Measurements from ENCODE around the gene GMFB. TPM values are rescaled to one million over a fixed set of nuclear protein-coding genes. Genes with fewer than 3 reads are reported as not detected.

GMFB gene
- polyA plus RNA-seq, 2 of the 4 experiments (the other 2 are of a cell fraction): 45.5 to 66.7 TPM

DNA sequence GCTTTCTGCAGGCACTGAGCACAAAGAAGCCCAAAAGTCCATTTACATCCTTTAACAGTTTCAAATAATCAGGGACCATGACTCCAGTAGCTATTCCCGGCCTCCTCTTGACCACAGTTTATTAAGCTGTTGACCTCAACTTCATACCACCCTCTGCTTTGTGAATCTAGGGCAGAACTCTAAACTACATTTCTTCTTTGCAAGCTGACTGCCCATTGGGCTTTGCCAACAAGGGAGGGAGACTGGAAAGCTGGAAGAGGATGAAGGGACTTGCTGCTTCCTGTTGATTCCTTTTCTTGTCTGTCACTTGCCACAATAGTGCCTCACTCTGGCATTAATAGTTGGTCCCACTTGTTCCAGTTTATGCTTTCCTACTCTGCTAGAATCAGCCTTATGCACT, 23.6 kb upstream of the GMFB start:
- Histone ChIP-seq H3K4me2 (no peak overlapping the region), H3K4me3 (no peak overlapping the region), H3K27ac (no peak overlapping the region), H3K4me1 (peaks cover 8% of the 10 kb centered on the region; the same call in 2 of the 3 replicates), H3K9me3 (peaks cover 14% of the 10 kb centered on the region; the same call in 1 of the 3 replicates)
- CTCF ChIA-PET: interaction anchor here (1.0 kb wide), 1 partner anchor 24 kb away, joined by 3 read pairs; no protein-coding TSS in a partner anchor
- WGBS (ENCODE audit: missing lambda C conversion rate): 88% methylated on average over 1 of the region's 1 CpG
- DNase-seq (ENCODE audit: low read depth in 1 of 2, low spot score in 1 of 2) (no peak), FAIRE-seq (no peak), ATAC-seq (no peak)
- POLR2A ChIA-PET: no interaction called here
- TF ChIP-seq POLR2AphosphoS2 (conservative IDR thresholded peaks at IDR 0.05; ENCODE audit: low read length) (no peak), HEYL (CRISPR knock-in tag; IDR thresholded peaks at IDR 0.05) (no peak), E2F6 (IDR thresholded peaks at IDR 0.05; ENCODE audit: borderline replicate concordance, low read depth) (no peak), BCL3 (IDR thresholded peaks at IDR 0.05) (no peak), TFCP2L1 (CRISPR knock-in tag; IDR thresholded peaks at IDR 0.05) (no peak), MAFK (IDR thresholded peaks at IDR 0.05; ENCODE audit: partially characterized antibody) (no peak), HOXB13 (CRISPR knock-in tag; IDR thresholded peaks at IDR 0.05; ENCODE audit: low read depth) (no peak), ESRRA (IDR thresholded peaks at IDR 0.05; ENCODE audit: borderline replicate concordance, low read length) (no peak), ZFP36 (IDR thresholded peaks at IDR 0.05; ENCODE audit: borderline replicate concordance, partially characterized antibody) (no peak), BHLHE40 (IDR thresholded peaks at IDR 0.05; ENCODE audit: low read depth, low read length) (no peak), HES2 (IDR thresholded peaks at IDR 0.05) (no peak), CEBPB (IDR thresholded peaks at IDR 0.05) (no peak), GATA3 (IDR thresholded peaks at IDR 0.05; ENCODE audit: borderline replicate concordance) (no peak), HOXB5 (CRISPR knock-in tag; IDR thresholded peaks at IDR 0.05) (no peak), JUNB (IDR thresholded peaks at IDR 0.05) (no peak), RARB (CRISPR knock-in tag; IDR thresholded peaks at IDR 0.05) (no peak), RFX5 (IDR thresholded peaks at IDR 0.05) (no peak)
- TF ChIP-seq, protein P1, sequence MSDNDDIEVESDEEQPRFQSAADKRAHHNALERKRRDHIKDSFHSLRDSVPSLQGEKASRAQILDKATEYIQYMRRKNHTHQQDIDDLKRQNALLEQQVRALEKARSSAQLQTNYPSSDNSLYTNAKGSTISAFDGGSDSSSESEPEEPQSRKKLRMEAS (IDR thresholded peaks at IDR 0.05): no peak

DNA sequence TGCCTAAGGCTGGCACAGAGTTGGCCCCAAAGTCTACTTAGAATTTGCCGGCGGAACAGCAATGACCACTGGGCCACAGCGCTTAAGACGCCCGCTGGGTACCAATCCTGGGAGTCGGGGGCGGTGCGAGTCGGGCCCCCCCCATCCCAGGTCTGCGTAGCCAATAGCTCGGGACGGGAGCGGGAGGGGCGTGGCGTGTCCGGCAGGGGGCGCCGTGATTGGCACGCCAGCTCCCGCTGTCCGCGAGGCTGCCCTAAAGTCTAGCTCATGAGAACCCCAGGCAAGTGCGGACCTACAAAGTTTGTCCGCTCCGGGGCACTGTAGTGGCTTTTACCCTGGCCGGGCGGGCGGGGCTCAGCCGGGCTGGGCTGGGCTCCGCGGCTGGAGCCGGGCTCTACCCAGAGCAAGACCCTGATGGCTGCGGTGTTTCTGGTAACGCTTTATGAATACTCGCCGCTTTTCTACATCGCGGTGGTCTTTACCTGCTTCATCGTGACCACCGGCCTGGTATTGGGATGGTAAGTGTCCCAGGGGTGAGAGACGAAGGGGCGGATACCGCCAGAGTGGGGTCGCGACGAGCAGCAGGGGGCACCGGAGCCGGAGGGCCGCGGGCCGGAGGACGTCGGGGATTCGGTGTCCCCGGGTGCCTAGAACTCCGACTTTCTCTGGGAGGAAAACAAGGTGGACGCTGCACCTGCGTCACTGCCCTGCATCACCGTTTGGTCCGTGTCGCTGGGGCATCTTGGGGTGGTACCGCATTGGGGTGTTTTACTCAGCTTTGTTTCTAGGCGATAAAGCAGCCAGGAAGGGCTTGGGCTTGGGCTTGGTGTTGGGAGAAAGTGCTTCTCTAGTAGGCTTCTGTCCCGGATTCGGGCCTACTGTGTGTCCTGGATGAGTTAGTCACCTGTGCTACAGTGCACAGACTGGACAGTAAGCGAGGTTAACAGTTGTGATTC, 21.0 kb upstream of the GMFB start, which contains the start of gene CGRRF1:
CGRRF1 (plus strand) TSS at position 361 of the 956 bp plus-strand sequence; CDS start at position 415, 54 bp downstream.
- ChIA-PET CTCF (interaction anchor here (0.6 to 5.8 kb wide), 24 partner anchors 10 to 314 kb away, joined by 3 to 66 read pairs (median 3); partner anchors contain the start of genes GMFB and SAMD4A), POLR2A (interaction anchor here (0.6 to 1.5 kb wide), 13 partner anchors 10 to 266 kb away, joined by 3 to 13 read pairs (median 3); partner anchors contain the start of genes CDKN3 and GMFB)
- peaks cover 8% of the 10 kb centered on the region; the same call in 2 of the 3 replicates for H3K4me1 ChIP-seq
- DNase-seq (ENCODE audit: low read depth in 1 of 2, low spot score in 1 of 2) (peak; percentile 94 to 98), FAIRE-seq (no peak), ATAC-seq (peak; percentile 95 to 99)
- H3K27ac ChIP-seq: peak within 1 kb of the TSS; percentile 81 to 93
- peak within 1 kb of the TSS; percentile 90 for H3K4me2 ChIP-seq
- WGBS (ENCODE audit: missing lambda C conversion rate): 2% methylated on average over 30 of the region's 66 CpGs
- H3K9me3 ChIP-seq: no peaks in the 10 kb centered on the region
- peak within 1 kb of the TSS; percentile 81 for H3K4me3 ChIP-seq
- TF ChIP-seq RNF2 (IDR thresholded peaks at IDR 0.05; ENCODE audit: borderline replicate concordance, low read depth) (no peak), ELK1 (IDR thresholded peaks at IDR 0.05; ENCODE audit: low read depth, low read length) (no peak), SMC3 (IDR thresholded peaks at IDR 0.05) (peak; percentile 37; the same call in 2 of the 3 replicates), ZFP36 (IDR thresholded peaks at IDR 0.05; ENCODE audit: borderline replicate concordance, partially characterized antibody) (no peak), PBX3 (IDR thresholded peaks at IDR 0.05) (peak; percentile 80), MAFK (IDR thresholded peaks at IDR 0.05; ENCODE audit: partially characterized antibody) (no peak), POLR2A (IDR thresholded peaks at IDR 0.05; ENCODE audit: low read length) (peak; percentile 87), EP300 (IDR thresholded peaks at IDR 0.05) (no peak), ESRRA (IDR thresholded peaks at IDR 0.05; ENCODE audit: borderline replicate concordance, low read length) (no peak), BHLHE40 (IDR thresholded peaks at IDR 0.05; ENCODE audit: low read depth, low read length) (no peak), RFX5 (IDR thresholded peaks at IDR 0.05) (0 out of 2 replicates have a peak, but pooled peaks have one; percentile 60), E2F6 (IDR thresholded peaks at IDR 0.05; ENCODE audit: borderline replicate concordance, low read depth) (peak; percentile 50; the same call in 1 of the 2 replicates), JUNB (IDR thresholded peaks at IDR 0.05) (no peak)
- TF ChIP-seq, protein P2, sequence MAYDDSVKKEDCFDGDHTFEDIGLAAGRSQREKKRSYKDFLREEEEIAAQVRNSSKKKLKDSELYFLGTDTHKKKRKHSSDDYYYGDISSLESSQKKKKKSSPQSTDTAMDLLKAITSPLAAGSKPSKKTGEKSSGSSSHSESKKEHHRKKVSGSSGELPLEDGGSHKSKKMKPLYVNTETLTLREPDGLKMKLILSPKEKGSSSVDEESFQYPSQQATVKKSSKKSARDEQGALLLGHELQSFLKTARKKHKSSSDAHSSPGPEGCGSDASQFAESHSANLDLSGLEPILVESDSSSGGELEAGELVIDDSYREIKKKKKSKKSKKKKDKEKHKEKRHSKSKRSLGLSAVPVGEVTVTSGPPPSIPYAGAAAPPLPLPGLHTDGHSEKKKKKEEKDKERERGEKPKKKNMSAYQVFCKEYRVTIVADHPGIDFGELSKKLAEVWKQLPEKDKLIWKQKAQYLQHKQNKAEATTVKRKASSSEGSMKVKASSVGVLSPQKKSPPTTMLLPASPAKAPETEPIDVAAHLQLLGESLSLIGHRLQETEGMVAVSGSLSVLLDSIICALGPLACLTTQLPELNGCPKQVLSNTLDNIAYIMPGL (CRISPR knock-in tag; IDR thresholded peaks at IDR 0.05; ENCODE audit: borderline replicate concordance): no peak; the same call in 1 of the 2 replicates
- TF ChIP-seq, protein P3, sequence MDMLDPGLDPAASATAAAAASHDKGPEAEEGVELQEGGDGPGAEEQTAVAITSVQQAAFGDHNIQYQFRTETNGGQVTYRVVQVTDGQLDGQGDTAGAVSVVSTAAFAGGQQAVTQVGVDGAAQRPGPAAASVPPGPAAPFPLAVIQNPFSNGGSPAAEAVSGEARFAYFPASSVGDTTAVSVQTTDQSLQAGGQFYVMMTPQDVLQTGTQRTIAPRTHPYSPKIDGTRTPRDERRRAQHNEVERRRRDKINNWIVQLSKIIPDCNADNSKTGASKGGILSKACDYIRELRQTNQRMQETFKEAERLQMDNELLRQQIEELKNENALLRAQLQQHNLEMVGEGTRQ (IDR thresholded peaks at IDR 0.05): no peak

Measured in A549 (cell line).